ENCODE results near the gene SMARCAD1.
A peak's percentile ranks its signal among the peaks of the same experiment; 100 is the strongest.
"Not testable (repeated sequence)": the region's sequence is repeated elsewhere in the genome, so short reads cannot be mapped to it uniquely, and the experiment has no call there.

SMARCAD1 gene

DNA sequence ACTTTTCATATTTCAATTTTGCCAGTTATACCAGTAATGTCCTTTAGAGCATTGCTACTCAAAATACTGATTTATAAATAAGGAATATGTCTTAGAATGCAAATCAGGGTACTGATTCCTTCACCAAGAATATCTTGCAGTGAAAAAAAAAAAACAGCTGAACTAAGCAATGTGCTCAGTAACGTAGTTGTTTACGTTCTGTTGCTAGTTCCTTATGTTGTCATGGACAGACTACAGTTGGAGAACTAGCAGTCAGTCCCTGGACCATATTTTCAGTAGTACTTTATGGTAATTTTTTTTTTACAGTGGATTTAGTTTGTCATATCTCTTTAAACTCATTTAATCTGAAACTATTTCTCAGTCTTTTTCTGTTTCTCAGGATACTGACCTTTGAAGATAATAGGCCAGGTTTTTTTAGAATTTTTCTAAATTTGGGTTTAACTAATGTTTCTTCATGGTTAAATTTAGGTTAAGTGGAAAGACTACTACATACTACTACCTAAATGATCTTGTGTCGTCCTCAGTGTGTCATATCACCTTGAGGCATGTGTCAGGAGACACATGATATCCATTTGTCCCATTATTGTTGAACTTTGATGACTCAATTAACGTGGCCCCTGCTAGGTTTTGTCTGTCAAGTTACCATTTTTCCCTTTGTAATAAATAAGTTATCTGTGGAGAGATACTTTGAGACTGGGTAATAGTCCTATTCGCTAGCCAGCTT lies 21.0 kb downstream of the SMARCAD1 start:
- no peak for DNase-seq (ENCODE audit: low spot score)

DNA sequence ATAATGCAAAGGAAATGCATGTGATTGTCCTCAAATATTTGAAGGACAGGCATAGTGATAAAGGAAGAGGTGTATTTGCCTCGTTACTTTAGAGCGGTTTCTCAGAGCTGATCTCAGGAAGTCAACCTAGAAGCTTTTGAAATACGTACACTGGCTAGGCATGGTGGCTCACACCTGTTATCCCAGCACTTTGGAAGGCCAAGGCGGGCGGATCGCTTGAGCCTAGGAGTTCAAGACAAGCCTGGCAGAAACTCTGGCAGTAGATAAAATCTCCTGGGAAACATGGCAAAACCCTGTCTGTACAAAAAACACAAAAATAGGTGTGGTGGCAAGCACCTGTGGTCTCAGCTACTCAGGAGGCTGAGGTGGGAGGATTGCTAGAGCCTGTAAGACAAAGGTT lies 24.9 kb downstream of the SMARCAD1 start:
- no peak for DNase-seq (ENCODE audit: low spot score)

DNA sequence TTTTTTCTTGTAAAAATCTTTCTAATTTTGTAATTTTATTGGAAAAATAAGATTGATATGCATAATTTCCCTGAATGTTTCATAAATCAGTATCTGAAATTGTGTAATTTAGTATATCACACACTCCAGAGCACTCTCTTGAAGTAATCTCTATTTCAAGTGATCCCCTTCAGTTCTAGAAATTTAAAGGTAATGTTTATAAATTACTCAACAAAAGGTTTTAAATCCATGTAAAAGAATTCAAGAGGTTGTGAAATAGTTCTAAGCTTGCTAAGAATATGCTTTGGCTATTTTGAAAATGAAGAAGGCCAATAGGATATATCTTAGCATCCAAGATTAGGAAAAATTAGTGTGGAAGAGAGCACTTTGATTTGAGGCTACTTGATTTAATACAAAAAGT lies 28.2 kb downstream of the SMARCAD1 start:
- no peak for DNase-seq (ENCODE audit: low spot score)

DNA sequence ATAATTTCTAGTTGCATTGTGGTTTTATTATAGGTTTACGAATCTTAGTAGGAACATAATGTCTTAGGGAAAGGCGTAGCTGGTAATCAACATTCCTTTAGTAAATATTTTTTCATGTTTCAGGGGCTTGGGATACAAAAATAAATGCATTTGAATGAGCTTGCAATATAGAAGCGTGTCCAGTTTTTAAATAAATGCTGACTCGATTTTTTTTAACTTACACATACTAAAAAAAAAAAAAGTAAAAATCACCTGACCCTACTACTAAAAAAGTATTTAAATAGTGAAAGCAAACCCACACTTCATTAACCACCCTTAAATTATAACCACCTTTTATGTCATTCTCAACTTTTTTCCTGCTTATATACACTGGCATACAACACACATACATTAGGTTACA lies 29.6 kb downstream of the SMARCAD1 start:
- DNase-seq (ENCODE audit: low spot score), result no peak

DNA sequence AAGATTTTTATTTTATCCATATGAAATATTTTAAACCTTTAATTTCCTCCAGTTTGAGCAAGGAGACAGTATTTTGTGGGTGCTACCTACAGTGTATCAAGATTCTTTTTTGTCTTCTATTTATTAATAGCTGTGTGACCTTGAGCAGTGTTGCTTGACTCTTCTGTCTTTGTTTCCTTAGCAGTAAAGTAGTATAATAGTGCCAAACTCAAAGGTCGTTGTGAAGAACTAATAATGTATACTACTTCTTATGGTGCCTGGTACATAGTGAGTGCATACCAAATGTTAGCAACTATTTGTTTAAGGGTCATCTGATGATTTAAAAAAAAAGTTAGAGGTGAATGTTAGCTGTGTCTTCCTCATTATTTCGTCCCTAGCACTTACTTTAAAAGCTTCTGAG lies 30.5 kb downstream of the SMARCAD1 start:
- no peak for DNase-seq (ENCODE audit: low spot score)

DNA sequence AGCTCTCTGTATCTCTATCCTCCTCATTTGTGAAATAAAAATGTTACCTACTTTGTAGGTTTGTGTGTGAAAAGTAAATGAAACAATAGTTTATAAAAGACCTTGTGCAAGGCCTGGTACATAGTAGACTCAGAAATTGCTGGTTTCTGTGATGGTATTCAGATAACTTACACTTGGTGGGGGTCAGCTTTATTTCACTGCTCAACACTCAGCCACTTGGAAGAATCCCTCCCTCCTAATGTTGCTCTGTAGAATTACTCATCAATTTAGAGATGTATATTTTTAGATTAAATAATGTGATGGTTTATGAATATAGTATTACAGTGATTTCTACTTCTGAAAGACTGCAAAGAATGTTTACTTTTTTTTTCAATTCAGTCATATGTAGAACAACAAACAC lies 32.7 kb downstream of the SMARCAD1 start:
- no peak for DNase-seq (ENCODE audit: low spot score)

DNA sequence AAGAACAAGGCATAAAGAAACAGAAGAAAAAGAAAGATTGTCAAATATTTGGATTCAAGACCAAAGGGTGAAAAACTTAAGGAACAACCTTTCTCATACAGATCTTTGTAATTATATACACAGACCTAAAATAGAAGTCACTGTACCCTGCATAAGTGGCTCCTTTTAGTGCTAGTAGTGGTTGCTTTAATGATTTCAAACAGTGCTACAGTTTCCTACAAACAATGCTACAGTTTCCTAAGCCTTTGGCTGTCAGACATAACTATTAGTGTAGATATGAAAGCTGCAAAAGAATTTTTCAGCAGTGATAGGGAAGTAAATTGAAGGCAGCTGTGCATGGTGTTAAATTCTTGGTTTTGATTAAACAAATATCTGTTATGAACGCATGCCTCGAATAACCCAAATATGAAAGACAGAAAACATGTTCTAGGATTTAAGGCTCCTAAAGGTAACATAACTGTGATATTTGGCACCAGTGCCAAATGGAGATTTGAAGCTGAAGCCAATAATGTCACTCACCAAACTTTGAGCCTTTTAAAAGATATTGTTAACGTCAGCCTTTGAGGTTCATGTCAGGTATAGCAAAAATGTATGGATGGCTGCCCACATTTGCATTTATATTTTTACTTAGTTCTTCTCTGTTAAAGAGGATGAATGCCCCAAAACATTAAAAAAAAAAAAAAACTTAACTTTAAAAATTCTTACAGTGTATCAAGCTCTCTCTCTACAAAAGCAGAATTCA lies 36.6 kb downstream of the SMARCAD1 start:
- DNase-seq (ENCODE audit: low spot score), result no peak

DNA sequence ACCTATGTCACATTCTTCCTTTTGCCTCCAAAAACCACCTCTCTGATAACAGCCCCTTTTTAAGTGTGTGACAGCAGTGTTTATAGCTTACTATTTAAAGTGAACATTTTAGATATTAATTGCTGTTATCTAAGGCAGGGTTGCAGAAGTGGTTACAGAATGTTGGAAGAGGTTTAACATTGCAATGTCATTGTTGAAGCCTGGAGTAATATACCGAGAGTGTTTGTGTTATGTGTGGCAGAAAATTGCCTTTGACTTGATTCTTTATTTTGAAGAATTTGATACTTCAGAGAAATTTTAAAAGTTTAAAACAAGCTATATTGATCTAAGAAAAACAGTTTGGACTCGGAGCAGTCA lies 37.1 kb downstream of the SMARCAD1 start:
- DNase-seq (ENCODE audit: low spot score), result no peak

DNA sequence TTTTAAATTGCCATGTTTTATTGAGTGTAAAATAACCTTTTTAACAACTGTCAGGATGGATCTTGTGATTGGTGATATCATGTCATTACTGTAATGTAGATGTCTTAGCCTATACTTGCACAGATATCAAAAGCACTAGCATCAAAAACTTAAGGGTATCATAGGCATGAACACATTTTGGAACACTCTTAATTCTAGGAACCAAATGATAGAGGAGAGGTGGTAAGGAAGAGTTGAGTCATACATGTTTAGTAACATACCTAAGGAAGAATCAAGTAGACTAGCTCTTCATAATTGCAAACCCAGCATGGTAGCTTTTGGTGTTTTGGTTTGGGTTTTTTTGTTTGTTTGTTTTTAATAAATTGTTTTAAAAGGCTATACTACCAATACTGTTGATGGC lies 43.4 kb downstream of the SMARCAD1 start:
- no peak for DNase-seq (ENCODE audit: low spot score)

DNA sequence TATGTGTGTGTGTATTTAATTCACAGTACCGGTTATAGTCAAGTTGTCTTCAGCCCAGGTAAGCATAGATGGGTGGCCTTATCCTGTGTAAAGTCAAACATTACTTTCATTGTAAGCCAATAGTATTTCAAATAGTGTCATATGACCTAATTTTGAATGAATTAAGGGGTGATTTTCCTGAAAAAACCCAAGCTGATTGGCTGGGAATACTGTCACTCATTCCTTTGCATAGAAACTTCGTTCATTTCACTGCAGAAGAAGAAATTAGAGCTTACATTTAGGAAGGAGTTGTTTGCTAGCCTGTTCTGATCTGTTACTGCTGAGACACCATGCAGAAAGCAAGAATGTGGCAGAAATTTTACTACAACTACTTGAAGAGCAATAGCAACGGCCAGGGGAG lies 45.4 kb downstream of the SMARCAD1 start:
- no peak for DNase-seq (ENCODE audit: low spot score)

DNA sequence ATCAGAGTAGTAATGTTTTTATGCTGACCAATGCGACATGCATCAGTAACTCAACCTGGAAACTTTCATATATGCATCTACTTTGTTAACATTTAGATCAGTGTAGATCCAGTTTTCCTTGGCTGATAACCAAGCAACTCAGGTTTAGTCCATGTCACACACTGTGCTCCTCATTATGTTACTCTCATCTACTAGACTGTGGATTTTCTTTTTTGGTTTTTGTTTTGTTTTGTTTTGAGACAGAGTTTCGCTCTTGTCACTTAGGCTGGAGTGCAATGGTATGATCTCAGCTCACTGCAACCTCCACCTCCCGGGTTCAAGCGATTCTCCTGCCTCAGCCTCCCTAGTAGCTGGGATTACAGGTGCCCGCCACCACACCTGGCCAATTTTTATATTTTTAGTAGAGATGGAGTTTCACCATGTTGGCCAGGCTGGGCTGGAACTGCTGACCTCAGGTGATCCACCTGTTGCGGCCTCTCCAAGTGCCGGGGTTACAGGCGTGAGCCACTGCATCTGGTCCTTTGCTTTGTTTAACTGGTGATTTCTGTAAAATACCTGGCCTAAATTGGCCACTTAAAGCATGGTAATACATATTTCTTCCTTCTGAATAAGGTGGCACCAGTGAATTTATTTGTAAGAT lies 48.6 kb downstream of the SMARCAD1 start:
- no peak for DNase-seq (ENCODE audit: low spot score)

DNA sequence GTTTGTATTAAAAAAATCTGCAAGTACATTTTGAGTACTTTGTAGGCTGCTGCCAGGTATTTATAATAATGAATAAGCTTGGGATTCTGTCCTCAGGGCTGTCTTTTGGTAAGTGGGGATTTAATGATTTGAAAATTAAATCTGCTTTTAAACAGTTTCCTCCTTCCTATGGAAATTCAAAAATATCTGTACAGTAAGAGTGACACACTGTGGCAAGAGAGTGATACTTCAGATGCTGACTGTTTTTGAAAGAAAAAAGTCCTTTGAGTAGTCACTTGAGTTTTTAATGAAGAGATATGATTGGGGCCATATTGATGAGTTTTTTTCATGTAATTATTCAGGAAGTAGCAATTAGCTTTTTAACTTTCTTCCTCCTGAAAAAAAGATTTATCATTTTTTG lies 49.2 kb downstream of the SMARCAD1 start:
- peak; percentile 11 for DNase-seq (ENCODE audit: low spot score)

DNA sequence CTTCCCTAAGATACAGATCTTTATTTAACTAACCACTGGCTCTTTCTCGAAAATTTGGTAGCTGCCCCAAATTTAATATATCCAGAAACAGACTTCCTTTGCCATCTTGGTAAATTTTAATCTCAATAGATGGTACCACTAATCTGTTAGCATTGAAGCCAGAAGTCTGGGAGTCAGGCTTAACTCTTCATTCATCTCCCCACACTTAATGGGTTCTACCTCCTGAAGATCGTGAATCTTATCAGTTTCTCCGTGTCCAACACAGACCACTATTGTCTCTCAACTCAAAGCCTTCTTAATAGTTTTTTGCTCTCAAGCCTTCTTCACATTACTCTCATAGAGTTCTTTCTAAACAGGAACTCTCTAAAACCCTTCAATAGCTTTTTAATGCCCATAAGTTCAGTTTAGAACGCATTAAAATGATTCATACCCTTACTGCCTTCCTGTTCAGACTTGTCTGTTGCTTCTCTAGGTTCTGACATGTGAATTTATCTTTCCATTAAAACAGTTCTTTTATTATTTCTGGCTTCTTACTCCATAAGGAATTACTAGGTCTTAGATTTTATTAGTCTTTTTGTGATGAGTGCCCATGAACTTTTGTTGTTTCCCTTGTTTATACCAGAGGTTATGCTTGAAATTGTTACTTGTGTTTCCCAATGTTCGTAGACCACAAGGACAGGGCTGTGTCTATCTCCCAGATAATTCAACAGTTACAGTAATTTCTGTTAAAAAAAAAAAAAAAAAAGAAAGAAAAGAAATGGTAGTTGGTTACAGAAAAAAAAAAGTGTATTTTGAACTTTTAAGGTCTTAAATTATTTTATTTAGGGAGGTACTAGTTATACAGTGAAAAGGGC lies 54.7 kb downstream of the SMARCAD1 start:
- no peak for DNase-seq (ENCODE audit: low spot score)

DNA sequence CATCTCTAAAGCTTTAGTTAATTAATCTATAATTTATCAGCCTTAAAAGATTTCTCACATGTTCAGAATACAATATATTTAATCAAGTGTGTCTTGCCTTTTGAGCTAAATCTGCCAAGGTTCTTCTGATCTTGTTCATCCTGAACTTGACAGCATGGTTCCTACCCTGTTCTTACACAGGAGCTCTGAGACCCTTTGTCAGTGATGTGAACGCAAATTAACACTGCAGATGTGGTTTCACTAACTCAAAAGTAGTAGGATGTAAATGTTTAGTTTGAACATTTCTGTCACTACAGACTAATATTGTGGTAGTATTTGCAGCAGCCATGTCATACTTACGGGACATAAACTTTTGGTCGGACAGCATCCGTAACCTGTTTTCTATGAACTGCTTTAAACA lies 59.4 kb downstream of the SMARCAD1 start:
- DNase-seq (ENCODE audit: low spot score), result no peak

DNA sequence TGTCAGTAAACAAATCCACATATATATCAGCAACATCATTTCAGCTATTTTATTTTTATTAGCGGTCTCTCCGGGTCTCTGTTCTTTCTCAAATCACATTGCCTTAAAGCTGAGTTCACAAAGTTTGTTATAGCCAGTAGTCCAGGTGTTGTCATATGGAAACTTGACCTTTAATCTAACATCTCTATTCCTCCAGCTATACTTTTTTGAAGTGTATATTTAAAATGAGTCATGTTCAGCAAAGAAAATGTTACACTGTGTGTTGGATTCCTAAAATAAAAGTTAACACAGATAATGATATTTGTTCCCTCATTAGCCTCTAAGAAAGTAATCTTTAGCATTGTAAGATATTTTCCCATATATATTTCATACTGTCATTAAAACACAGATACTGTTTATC lies 63.6 kb downstream of the SMARCAD1 start:
- no peak for DNase-seq (ENCODE audit: low spot score)

DNA sequence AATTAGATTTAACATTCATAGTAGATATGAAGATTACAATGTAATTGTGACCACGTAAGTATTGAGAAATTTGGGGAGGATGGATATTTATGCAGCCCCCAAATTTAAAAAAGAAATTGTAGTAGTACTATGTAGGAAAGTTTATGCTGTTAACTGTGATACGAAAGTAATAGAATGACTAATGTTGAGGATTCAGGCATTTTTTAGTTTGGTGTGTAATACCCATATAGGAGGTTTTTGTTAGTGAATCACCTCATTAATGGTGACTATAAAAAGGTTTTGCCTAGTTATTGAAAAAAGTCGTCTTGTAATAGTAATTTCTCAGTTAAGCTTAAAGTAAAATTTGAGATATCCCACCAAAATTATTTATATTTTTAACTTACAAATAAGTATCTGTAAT lies 67.2 kb downstream of the SMARCAD1 start:
- no peak for DNase-seq (ENCODE audit: low spot score)

DNA sequence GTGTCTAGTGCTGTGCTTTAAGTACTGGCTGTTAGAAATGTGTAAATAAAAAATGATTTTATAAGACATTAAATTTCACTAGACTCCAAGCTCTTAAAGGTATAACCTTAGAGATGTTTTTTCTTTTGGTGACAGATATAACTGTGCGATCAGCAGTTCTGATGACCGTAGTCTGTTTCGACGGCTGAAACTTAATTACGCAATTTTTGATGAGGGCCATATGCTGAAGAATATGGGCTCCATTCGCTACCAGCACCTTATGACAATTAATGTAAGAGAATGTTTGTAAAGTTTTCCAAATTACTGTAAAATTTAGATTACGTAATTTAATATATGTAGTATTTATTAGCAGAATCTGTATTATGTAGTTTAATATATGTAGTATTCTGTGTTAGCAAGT lies 68.5 kb downstream of the SMARCAD1 start:
- DNase-seq (ENCODE audit: low spot score), result no peak

DNA sequence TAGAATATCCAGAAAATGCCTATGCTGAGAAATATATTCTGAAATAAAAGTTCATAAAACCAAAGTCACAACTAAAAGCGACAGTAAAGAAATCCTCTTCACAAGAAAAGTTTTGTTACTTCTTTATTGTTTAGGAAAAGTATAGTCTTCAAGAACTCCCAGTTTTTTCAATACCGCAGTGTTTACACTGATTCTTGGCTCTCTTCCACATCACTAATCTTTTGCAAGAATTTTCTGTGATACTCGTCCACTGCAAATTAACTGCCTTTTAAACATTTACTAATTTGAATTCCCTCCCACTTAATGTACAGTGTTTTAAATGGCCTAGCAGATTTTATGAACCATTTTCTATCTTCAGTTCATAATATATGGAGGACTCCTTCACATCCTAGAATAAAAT lies 69.9 kb downstream of the SMARCAD1 start:
- no peak for DNase-seq (ENCODE audit: low spot score)

DNA sequence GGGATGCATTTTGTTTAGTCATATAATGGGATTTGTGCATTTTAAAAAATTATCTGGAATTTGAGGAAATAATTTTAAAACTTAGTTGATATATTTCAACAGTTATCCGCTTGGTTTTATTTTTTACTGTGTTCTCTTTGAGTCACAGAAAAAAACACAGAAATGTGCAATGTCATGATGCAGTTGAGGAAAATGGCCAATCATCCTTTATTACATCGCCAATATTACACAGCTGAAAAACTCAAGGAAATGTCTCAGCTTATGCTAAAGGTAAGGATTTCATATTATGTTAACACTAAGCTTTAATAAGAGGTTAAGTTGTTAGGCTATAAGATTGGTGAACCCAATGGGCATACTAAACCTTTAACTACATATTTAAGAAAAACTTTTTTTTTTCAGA lies 71.1 kb downstream of the SMARCAD1 start:
- DNase-seq (ENCODE audit: low spot score), result no peak

DNA sequence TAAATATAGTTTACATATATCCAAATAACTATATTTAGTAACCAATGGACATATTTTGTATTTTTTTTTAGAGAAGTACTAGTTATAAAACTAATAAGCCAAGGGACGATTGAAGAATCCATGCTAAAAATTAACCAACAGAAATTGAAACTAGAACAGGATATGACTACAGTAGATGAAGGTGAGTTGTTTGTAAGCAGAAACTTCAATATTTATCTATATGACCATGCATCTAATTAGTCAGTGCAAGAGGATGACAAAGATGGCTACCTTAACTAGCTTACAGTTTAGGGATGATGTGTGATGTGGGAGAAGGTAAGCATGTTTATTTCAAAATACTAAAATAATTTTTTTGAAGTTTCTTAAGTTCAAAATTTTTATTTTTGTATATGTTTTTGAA lies 77.2 kb downstream of the SMARCAD1 start:
- no peak for DNase-seq (ENCODE audit: low spot score)

DNA sequence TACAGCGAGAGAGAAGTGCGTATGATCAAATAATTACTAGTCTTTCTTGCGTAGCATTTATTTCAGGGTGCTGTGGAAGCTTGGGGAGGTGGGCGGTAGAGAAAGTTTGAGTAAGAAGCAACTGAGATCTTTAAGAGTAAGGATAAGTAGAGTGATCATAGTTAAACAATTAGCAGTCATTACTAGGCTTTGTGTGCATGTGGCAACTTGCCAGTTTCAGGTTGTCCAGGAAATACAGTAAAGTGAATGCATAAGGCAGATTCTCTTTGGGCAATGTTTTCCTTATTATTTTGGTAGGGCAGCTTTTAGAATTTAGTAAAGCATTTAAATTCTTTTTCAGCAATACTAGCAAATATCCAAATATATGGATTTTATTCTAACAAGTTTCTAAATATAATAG lies 78.0 kb downstream of the SMARCAD1 start:
- no peak for DNase-seq (ENCODE audit: low spot score)

DNA sequence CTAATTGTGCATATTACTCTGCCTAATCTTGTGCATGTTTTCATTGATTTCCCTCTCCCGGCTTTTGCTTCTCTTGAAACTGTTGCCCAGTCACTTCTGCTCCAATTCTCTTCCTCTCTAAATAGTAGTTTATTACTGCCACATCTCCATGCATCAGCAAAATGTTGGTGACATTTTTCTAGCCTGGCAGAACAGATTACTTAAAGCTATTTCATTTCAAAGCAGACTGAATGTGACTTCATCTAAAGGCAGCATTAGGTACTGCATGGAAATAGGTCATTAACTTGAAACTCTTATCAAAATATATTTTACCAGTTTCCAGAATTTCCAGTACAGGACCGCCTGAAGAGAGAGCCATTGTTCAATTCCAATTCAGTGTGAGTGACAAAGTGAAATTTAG lies 82.6 kb downstream of the SMARCAD1 start:
- DNase-seq (ENCODE audit: low spot score), result no peak

DNA sequence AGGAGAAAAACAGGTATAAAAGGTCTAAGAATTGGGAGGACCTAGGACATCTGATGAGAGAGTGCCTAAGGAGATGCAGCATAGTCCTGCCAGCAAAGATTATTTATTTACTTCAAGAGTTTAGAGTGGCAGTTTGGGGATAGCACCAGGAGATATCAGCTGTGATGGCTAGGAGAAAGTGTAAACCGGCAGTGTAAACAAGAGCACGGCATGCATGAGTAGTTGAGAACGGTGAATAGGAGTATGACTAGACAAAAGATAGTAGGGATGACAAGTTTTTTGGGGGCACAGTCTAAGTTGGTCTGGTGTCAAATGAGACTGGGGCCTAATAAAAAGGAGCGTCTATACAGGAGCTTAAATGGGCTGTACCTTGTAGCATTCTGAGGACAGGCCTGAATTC lies 86.3 kb downstream of the SMARCAD1 start:
- not testable (repeated sequence) for DNase-seq (ENCODE audit: low spot score)

Measured in D341Med (cell line).